Measurements from ENCODE around the gene SSRP1. TPM values are rescaled to one million over a fixed set of nuclear protein-coding genes. Genes with fewer than 3 reads are reported as not detected.

SSRP1 gene
- polyA plus RNA-seq, 2 of the 4 experiments (the other 2 are of a cell fraction), result 288 to 357 TPM

DNA sequence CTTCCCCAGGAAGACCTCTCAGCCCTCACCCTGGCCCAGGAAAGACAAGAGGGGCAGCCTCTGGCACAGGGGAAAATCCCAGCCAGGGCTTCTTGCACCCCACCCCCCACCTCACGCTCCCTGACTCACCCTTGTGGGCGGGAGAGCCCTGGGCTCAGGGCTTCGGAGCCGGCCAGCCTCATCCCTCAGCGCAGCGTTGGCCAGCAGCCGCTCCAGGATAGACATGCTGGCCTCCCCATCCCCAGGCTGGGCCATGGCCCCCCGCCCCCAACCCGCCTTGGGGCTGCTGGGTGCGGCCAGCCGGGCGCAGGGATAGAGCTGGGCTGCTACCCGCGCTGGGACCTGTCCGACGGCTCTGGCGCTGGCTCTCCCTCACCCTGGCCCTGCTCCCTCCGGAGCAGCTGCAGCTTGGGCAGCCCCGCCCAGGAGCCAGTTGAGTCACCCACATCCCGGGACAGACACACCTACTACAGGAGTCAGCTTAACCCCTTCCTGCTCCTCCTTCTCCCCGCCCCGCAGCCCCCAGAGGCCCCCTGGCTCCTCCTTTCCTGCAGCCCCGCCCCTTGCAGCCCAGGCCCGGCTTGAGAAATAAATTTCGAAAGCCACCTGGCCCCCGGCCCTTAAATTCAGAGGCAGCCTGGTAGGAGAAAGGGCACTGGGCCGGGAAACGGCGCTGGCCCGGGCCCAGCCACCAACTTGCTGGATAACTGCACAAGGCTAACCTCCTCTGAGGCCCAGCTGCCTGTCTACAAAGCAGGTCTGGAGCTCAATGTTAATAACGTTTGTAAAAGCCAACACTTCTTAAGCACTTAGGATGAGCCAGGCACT is 24.4 kb downstream of the SSRP1 start (continued):
- TF ChIP-seq RFX5 (IDR thresholded peaks at IDR 0.05), result no peak
- TF ChIP-seq, protein P1, sequence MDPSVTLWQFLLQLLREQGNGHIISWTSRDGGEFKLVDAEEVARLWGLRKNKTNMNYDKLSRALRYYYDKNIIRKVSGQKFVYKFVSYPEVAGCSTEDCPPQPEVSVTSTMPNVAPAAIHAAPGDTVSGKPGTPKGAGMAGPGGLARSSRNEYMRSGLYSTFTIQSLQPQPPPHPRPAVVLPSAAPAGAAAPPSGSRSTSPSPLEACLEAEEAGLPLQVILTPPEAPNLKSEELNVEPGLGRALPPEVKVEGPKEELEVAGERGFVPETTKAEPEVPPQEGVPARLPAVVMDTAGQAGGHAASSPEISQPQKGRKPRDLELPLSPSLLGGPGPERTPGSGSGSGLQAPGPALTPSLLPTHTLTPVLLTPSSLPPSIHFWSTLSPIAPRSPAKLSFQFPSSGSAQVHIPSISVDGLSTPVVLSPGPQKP (IDR thresholded peaks at IDR 0.05; ENCODE audit: low read depth, low read length), result no peak
- TF ChIP-seq PHF8 (IDR thresholded peaks at IDR 0.05; ENCODE audit: borderline replicate concordance, low read depth), result no peak
- TF ChIP-seq CBX2 (IDR thresholded peaks at IDR 0.05; ENCODE audit: borderline replicate concordance, low read depth), result no peak
- TF ChIP-seq CHD2 (IDR thresholded peaks at IDR 0.05; ENCODE audit: low read length, partially characterized antibody), result no peak
- peak; percentile 44; the same call in 1 of the 2 replicates for TF ChIP-seq GATA3 (IDR thresholded peaks at IDR 0.05; ENCODE audit: borderline replicate concordance)
- TF ChIP-seq, protein P2, sequence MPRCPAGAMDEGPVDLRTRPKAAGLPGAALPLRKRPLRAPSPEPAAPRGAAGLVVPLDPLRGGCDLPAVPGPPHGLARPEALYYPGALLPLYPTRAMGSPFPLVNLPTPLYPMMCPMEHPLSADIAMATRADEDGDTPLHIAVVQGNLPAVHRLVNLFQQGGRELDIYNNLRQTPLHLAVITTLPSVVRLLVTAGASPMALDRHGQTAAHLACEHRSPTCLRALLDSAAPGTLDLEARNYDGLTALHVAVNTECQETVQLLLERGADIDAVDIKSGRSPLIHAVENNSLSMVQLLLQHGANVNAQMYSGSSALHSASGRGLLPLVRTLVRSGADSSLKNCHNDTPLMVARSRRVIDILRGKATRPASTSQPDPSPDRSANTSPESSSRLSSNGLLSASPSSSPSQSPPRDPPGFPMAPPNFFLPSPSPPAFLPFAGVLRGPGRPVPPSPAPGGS (IDR thresholded peaks at IDR 0.05), result 0 out of 3 replicates have a peak, but pooled peaks have one; percentile 54

DNA sequence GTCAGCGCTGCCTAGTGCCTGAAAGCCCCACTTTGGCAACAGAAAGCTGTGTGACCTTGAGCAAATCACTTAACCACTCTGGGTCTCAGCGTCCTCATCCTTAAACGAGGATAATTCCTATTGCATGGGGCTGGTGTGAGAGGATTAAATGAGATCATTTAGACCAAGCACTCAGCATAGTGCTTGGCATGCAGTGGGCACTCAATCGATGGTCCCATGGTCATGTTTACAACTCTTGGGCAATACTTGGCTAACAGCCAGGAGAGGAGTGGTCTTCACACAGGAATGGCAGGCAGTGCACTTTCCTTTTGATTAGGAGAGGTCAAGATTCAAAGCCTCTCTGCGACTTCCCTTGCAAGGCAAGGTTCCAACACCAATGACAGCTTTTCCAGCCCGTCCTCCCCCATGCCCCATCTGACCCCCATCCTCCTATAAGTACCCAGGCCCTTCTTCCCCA is 25.0 kb downstream of the SSRP1 start:
- ATAC-seq (no peak), FAIRE-seq (no peak), DNase-seq (ENCODE audit: low read depth in 1 of 2, low spot score in 1 of 2) (no peak)
- TF ChIP-seq PHF8 (IDR thresholded peaks at IDR 0.05; ENCODE audit: borderline replicate concordance, low read depth) (no peak), EP300 (IDR thresholded peaks at IDR 0.05) (no peak), SREBF2 (IDR thresholded peaks at IDR 0.05) (no peak), SMC3 (IDR thresholded peaks at IDR 0.05) (no peak), CEBPB (IDR thresholded peaks at IDR 0.05) (peak; percentile 56 to 87), KDM1A (IDR thresholded peaks at IDR 0.05; ENCODE audit: low read depth) (peak; percentile 78; the same call in 1 of the 2 replicates), ZC3H11A (IDR thresholded peaks at IDR 0.05) (no peak), MAZ (IDR thresholded peaks at IDR 0.05; ENCODE audit: borderline replicate concordance, low read depth, low read length) (no peak), ZFP36 (IDR thresholded peaks at IDR 0.05; ENCODE audit: borderline replicate concordance, partially characterized antibody) (peak; percentile 56), ZSCAN20 (CRISPR knock-in tag; IDR thresholded peaks at IDR 0.05) (no peak), GATA3 (IDR thresholded peaks at IDR 0.05; ENCODE audit: borderline replicate concordance) (no peak), CBX8 (IDR thresholded peaks at IDR 0.05) (no peak), POLR2A (IDR thresholded peaks at IDR 0.05; ENCODE audit: low read length) (no peak), RNF2 (IDR thresholded peaks at IDR 0.05; ENCODE audit: borderline replicate concordance, low read depth) (no peak), TP53 (CRISPR knock-in tag; IDR thresholded peaks at IDR 0.05) (no peak), CBX2 (IDR thresholded peaks at IDR 0.05; ENCODE audit: borderline replicate concordance, low read depth) (no peak)
- TF ChIP-seq, protein P3, sequence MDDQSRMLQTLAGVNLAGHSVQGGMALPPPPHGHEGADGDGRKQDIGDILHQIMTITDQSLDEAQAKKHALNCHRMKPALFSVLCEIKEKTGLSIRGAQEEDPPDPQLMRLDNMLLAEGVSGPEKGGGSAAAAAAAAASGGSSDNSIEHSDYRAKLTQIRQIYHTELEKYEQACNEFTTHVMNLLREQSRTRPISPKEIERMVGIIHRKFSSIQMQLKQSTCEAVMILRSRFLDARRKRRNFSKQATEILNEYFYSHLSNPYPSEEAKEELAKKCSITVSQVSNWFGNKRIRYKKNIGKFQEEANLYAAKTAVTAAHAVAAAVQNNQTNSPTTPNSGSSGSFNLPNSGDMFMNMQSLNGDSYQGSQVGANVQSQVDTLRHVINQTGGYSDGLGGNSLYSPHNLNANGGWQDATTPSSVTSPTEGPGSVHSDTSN (IDR thresholded peaks at IDR 0.05), result 0 out of 2 replicates have a peak, but pooled peaks have one; percentile 35
- TF ChIP-seq, protein P1 (IDR thresholded peaks at IDR 0.05; ENCODE audit: low read depth, low read length), result 0 out of 2 replicates have a peak, but pooled peaks have one; percentile 22
- TF ChIP-seq, protein P4, sequence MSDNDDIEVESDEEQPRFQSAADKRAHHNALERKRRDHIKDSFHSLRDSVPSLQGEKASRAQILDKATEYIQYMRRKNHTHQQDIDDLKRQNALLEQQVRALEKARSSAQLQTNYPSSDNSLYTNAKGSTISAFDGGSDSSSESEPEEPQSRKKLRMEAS (IDR thresholded peaks at IDR 0.05), result 0 out of 2 replicates have a peak, but pooled peaks have one; percentile 5
- TF ChIP-seq, protein P5, sequence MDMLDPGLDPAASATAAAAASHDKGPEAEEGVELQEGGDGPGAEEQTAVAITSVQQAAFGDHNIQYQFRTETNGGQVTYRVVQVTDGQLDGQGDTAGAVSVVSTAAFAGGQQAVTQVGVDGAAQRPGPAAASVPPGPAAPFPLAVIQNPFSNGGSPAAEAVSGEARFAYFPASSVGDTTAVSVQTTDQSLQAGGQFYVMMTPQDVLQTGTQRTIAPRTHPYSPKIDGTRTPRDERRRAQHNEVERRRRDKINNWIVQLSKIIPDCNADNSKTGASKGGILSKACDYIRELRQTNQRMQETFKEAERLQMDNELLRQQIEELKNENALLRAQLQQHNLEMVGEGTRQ (IDR thresholded peaks at IDR 0.05), result no peak
- WGBS (ENCODE audit: missing lambda C conversion rate), result 41% methylated on average over 6 of the region's 6 CpGs
- H3K9me3 ChIP-seq, result no peaks in the 10 kb centered on the region
- H3K27ac ChIP-seq, result peak overlapping the region; percentile 70 to 93
- H3K4me1 ChIP-seq, result peaks cover 48% of the 10 kb centered on the region
- CTCF ChIA-PET, result interaction anchor here (0.5 to 3.0 kb wide), 7 partner anchors 11 to 497 kb away, joined by 3 to 16 read pairs (median 4); no protein-coding TSS in a partner anchor
- peak overlapping the region; percentile 85 for H3K4me2 ChIP-seq
- peak overlapping the region; percentile 39 for H3K4me3 ChIP-seq
- POLR2A ChIA-PET, result interaction anchor here (1.1 to 4.2 kb wide), 2 partner anchors 11 to 20 kb away, joined by 4 to 42 read pairs; no protein-coding TSS in a partner anchor

All from A549 (cell line).